ENCODE results near the gene CENPX.

DNA sequence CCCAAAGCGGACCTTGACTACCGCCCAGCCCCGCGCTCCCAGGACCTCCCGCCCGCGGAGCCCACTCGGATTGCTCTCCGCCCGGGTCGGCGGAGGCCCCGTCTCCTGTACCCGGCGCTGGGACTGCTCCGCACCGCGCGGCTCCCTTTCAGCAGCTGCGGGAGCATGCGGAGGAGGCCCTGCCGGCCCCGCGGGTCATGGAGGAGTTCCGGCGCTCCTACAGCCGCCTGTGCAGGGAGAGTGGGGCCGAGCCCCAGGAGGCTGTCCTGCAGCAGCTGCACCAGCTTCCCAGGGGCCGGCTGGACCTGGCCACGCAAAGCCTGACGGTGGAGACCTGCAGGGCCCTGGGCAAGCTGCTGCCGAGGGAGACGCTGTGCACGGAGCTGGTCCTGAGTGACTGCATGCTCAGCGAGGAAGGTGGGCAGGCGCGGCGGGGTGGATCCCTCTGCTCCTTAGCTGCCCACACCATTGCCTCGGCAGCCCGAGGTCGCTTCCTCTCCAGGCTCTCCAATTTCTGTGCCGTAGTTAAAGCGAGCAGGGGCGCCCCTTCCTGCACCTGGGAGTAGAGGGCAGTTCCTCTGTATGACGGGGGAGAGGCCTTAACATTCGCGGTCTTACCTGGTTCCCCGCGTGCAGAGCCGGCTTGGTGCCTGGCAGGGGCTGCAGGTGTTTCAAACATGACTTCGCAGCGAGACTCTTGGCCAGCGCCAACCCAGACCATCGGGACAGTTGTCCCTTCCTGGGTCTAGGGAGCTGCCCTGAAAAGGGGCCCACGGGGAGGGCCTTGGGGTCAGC, 966 bp upstream of the CENPX start:
- TF ChIP-seq EZH2 (IDR thresholded peaks at IDR 0.05): no peak
- no peak; the same call in 1 of the 2 replicates for TF ChIP-seq POLR2AphosphoS5 (IDR thresholded peaks at IDR 0.05; ENCODE audit: borderline replicate concordance, low read depth, low read length)
- TF ChIP-seq FOXP2 (optimal IDR thresholded peaks at IDR 0.05; ENCODE audit: control extremely low read depth, extremely low read length, insufficient read depth): no peak
